HG03039 (cell line): ENCODE measurements around the gene IMMP2L.

ENCODE experiments used
- ATAC-seq: cut with Tn5 transposase; IDR thresholded peaks from one replicate; pipeline ENCODE4 v1.9.1; 2021; ENCODE audit warnings: mild to moderate bottlenecking, moderate library complexity; ENCODE audit not compliant: unreplicated experiment

Gene IMMP2L

DNA sequence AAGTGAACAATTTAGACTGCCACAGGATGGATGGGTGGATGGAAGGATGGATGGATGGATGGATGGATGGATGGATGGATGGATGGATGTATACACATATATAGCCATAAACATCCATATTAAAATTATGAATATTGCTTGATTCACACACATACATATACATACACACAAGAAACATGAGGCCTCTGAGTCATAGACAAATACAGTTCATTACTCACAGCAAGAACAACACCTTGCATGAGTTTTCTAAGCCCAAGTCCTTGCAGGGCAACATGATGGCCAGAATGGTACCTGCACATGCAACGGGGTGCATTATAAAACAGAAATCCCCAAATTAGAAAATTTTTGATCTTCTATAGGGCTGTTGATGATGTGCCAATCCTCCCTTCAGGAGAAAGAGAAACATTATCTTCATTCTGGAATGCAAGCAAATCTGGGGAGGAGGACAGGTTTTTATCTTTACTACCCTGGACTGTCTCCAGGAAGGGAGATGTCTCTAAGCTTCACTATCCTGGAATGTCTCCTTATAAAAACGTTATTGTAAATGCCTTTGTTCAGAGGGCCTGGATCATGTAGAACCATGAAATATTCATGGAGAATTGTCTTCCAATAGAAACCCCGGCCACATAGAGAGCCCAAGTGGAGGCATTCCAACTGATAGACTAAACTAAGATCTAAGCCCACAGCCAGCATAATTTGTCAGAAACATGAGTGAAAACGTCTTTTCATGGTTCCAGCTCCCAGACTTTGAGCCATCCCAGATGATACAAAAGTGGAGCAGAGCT is 709.9 kb downstream of the IMMP2L start:
- no peak for ATAC-seq

GRCh38 chr7:110850224-110850623 is 712.1 kb downstream of the IMMP2L start:
- no peak for ATAC-seq

DNA sequence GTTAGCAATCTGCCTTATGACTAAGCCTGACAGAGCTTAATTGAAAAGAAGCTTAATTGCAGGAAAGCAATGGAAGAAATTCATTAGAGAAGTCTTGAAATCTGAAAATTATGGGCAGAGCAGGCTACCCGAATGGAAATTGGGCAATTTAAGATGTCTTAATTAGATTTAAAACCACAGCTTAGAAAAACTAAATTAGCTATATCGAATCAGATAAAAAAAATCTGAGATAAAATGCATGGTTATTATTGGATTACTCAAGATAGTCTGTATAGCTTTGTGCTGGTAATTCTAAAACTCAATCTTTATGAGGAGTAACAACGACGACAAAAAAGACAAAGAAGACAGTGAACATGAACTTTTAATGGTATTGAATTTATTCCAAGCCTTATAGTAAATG is 719.5 kb downstream of the IMMP2L start:
- no peak for ATAC-seq

DNA sequence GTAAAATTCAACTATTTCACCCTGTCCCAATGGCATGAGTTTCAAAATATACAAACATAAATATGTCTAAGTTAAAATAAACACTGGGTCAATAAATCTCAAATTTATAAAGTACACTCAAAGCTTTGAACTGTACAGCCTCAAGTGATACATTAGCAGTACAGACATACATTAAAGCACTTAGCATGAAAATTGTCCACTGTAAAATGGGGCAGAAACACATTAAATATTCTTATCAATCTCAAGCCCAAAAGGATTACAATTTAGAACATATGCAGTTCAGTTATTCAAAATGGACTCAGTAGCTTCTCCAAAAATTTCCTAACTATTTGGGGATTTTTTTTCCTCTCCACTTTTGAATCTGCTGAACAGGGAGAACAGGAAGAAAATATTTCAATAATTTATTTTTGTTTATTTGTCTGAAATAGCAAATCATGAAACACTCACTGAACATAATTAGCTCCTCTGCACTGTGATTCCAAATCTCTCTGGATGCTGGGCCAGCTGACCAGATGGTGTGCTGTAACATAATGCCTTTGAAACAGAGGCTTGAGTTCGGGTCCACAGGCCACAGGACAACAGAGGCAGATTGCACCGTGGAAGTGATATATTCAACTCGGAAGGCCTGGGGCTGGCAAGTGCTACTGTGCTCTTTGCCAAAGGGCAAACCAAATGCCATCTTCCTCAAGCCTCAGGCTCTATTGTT is 720.3 kb downstream of the IMMP2L start:
- no peak for ATAC-seq

GRCh38 chr7:110839866-110840265 is 722.4 kb downstream of the IMMP2L start:
- no peak for ATAC-seq

DNA sequence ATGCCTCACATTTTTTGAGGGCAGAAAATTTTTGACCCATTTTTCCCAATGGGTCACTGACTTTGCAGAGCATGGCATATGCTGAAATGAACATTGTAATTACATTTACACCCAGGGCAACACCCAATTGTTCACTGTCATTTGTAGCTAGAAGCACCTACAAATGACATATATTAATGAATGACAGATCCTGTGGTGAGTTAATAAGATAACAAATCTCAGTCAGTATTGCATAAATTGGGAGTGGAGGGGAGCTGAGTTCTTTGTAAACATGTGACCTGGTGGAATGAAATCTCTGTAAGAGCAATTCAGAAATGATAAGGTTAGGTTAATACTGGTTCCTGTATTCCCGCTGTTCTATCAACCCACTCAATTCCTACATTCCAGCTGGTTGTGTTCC is 726.4 kb downstream of the IMMP2L start:
- ATAC-seq, result no peak

DNA sequence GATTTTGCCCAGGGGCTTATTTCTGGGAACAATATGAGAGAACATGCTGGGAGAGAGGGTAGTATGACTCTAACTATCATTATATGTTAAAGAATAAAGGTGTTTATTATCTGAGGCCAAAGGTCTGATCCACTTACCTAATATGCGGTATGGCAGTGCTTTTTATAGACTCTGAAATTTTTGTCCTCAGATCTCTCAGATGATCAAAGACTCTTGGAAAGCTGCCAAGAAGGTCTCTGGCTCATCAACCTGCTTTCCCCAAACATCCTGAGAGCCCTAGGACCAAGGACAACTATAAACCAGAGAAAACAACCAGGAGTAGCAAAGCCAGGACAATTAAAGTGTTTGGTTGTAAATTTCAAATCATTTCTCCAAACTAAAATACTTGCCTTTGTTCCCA is 727.1 kb downstream of the IMMP2L start:
- ATAC-seq, result no peak

DNA sequence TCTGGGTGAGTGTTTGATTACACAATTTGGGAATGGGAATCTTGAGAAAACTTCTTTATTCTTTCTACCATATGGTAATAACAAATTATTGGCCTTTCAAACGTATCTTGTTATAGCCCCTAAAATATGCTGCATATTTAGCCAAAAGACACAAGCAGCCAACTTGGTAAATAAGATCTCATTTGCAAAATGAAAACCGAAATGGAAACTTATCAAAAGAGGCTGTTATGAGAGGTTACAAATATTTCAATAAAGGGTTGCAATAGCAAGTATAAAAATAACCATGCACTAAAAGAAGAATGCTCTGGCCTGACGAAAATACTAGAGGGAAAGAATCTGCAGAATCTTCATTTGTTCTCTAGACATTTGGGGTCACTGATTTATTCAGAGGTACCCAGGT is 730.9 kb downstream of the IMMP2L start:
- ATAC-seq, result no peak

DNA sequence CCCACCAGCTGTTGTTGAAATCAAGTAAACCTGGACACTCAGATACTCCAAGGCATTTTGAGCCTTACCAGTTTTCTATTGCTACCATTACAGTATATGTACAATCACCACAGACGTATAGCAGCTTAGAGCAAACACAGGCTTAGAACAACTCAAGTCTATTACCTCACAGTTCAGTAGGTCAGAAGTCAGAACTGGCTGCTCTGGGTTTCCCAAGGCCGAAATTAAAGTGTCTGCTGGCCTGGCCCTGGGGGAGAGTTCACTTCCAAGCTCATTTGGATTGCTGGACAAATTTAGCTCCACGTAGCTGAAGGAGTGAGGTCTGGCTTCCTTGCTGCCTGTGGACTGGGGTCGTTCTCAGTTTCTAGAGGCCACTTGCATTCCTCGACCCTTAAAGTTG is 731.5 kb downstream of the IMMP2L start:
- no peak for ATAC-seq

GRCh38 chr7:110827936-110828335 is 734.4 kb downstream of the IMMP2L start:
- ATAC-seq, result no peak

DNA sequence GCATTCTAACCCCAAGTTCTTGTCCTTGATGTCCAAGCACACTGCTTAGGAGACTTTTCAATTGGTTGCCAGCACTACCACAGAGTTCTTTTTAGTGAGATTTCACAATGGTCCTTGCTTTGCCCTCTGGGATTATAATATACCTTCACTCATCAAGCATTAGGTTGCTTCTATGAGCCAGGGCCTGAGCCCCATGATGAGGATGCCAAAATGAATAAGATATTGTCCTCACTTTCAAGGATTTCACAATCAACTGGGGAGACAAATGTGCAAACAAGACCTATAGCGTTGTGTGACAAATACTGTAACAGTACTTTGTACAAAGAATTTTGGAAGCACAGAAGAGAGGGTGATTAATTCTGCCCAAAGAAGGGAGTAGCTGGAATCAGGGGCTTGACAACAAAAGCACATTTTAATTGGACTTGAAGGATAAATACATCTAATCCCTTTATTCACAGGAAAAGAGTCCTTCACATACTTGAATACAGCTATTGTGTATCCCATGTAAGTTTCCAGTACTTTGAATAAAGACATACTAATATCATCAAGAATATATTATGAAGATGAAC is 734.9 kb downstream of the IMMP2L start:
- ATAC-seq, result no peak

GRCh38 chr7:110813986-110814385 is 748.3 kb downstream of the IMMP2L start:
- ATAC-seq, result no peak

DNA sequence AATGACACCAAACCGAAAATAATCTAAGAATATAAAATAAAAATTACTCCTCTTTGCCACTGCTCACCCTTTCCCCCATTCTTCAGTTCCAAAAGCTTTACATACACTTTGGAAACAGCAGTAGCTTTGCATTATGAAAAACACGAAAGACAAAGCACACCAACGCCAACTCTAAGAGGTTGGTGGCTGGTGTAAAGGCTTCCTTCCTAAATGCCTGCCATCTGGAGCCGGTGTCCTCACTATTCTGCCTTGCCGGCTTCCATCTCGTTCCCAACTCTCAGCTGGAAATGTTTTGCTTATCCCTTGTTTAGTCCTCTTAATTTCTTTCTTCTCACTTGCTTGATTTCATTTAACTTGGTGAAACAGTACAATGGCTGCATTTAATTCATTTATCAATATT is 752.5 kb downstream of the IMMP2L start:
- no peak for ATAC-seq

DNA sequence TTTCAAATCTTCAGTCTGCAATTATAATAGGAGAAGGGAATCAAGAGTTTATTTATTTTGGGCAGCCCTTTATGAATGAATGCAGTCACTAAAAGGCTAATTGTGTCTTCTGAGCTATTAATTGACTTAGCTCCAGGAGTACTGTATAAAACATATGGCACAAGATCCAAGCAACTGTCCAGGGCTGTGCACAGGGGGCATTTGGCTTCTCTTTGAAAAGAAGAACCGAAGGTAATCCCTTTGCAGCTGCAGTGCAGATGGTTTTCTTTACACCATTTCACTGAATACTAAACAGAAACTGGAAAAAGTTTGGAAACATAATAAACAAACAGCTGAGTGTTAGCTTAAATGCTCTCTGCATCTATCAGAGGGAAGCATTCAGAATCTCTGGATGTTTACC is 753.9 kb downstream of the IMMP2L start:
- ATAC-seq, result no peak

DNA sequence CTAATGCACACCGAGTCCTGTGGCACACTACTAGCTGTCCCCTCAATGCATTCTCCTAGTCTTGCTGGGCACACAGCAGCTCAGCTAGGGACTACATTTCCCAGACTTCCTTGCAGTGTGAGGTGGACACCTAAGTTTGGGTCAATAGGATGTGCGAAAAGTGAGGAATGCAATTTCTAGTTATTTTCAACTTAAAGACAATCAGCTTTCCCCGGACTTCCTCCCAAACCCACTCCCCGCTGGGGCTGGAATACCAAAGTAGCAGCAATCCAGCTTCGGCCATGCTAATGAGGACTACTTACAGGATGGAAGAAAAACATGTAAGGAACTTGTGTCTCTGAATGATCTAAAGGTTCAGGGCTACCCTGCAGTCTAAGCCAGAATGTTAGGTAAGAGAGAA is 757.8 kb downstream of the IMMP2L start:
- ATAC-seq, result no peak

DNA sequence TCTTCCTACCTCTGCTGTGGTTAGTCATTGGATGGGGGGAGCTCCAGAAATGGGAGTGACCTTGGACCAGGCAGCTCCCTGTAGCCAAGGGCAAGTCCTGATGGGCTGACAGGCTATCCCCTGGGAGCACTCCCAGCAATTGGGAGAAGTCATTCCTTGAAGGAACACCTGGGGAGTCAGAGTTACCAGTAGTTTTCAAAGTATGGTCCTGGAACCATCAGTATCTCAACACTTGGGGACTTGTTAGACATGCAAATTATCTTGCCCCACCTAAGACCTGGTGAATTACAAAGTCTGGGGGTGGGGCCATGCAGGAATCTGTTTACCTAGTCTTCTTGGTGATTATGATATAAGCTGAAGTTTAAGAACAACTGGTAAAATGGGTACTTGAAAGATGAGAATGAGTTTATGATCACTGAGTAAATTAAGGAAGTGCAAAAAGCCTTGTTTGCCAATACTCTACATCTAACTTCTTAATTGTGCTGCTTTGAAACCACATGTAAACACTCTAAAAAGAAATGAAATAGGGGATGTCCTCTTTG is 758.6 kb downstream of the IMMP2L start:
- no peak for ATAC-seq

DNA sequence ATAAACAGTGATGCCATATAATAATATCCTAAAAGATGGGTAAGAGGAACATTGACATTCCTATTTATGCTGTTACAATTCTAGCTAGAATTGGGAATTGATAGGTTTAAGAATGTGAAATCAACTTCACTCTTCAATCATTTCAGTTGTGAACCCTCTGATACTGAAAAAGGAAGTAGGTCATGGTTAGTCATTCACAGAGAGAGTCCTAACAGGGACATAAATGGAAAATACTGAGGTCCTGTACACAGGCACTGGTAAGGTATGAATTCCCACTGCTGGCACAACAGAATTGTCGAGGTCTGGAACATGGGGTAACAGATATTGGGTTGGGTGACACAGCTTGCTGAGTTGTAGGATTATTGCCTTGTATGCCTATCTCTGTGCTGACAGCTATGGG is 760.8 kb downstream of the IMMP2L start:
- peak; percentile 74 for ATAC-seq

DNA sequence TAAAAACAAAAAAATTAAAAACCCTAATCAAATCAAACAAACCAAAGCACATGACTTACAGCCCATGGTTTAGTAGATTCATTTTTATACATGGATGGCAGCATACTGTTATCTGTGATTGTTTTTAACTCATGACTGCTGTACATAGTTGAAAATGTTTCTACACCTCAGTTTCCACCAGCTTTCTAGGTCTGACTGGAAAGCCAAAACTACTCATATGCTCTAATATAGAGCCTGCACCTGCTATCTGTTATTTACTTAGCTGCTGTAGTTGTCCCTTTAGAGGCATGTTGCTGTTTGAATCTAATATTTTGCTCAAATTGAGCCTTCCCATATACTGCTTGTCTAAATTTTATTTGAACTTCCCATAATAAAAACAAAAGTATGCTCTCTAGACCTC is 761.3 kb downstream of the IMMP2L start:
- no peak for ATAC-seq

- no peak for ATAC-seq
Measured at GRCh38 chr7:110797656-110798055, 764.6 kb downstream of the IMMP2L start.

DNA sequence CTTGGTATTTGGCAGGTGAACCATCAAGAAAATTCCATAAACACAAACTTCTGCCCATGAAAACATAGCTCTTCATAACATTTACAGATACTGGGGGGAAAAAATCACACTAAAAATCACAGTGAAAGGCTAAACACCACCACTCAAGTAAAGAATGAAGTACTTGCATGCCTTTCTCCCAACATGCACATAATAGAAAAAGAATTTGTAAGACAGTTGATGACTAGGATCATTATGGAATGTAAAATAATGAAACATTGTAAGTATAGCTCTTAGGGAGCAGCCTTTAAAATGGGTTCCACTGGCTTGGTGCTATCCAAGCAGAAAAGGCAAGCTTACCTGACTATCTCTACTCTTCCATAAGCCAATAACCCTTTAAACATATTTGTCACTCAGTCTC is 771.3 kb downstream of the IMMP2L start:
- no peak for ATAC-seq

DNA sequence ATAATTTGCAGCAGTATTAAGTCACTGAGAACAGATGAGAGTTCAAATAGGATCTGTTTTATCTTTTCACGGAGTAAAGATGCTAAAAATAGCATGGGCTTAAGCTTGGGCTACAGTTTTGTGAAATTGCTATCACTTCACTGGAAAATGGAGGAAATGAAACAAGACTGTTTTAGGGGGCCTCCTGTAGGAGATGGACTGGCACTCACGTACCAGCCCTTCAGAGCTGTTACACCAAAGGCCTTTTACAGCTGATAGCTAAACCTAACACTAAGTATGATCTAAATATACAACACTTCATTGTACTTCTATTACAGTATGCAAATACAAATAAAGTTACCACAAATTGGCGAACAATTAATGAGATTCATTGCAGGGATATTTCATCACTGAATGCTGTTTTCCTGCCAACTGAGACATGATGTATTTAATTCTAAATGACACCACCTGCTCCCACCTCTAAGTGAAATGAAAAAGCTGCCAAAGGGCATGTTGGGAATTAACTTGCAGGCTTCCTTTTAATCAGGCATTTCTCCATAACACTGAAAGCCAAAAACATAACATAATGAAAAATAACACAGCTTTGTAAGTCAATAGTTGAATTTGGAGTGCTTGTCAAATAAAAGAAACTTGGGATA is 775.8 kb downstream of the IMMP2L start:
- no peak for ATAC-seq
